Measurements from ENCODE around the gene IVD. TPM values are rescaled to one million over a fixed set of nuclear protein-coding genes. Genes with fewer than 3 reads are reported as not detected.

The IVD gene
- total RNA-seq, 1 experiment from 2014 or later = 51.8 TPM

- no peaks in the 10 kb centered on the region for H3K27me3 ChIP-seq (replicated peaks; ENCODE audit: insufficient read depth, low read depth, low read length, poor library complexity)
- H3K4me1 ChIP-seq (ENCODE audit: insufficient read depth, low read length, poor library complexity, severe bottlenecking) = peaks cover 9% of the 10 kb centered on the region
- no peaks in the 10 kb centered on the region for H3K9me3 ChIP-seq (ENCODE audit: low read depth, low read length, poor library complexity, severe bottlenecking)
- no TSS peak for BruUV-seq (replicated peaks)
- H3K36me3 ChIP-seq (ENCODE audit: insufficient read depth, low read length, poor library complexity, severe bottlenecking) = no peaks in the 10 kb centered on the region
- intact Hi-C loops (cut with micrococcal nuclease; ENCODE audit: unreplicated experiment) = no loop called here
- ChIA-PET POLR2A (ENCODE audit: low non-redundant PET) (interaction anchor here (1.2 kb wide), 1 partner anchor 42 kb away, joined by 4 read pairs; no protein-coding TSS in a partner anchor), CTCF (no interaction called here)
- DNase-seq (ENCODE audit: low spot score) = no peak
- no peak overlapping the region for H3K4me3 ChIP-seq (ENCODE audit: low read depth, low read length, poor library complexity, severe bottlenecking)
- no peak for TF ChIP-seq CTCF (conservative IDR thresholded peaks at IDR 0.05; ENCODE audit: low read depth, low read length)
- no peak for TF ChIP-seq EZH2 (IDR thresholded peaks at IDR 0.05; ENCODE audit: borderline replicate concordance, low read depth, low read length, poor library complexity, severe bottlenecking)
- H3K27ac ChIP-seq (ENCODE audit: low read depth, low read length, poor library complexity, severe bottlenecking) = no peak overlapping the region
These were observed 40.6 kb upstream of the IVD start for GRCh38 chr15:40365016-40365415.

- BruUV-seq (replicated peaks) = no TSS peak
- CTCF ChIA-PET = interaction anchor here (0.8 kb wide), 1 partner anchor 12 kb away, joined by 4 read pairs; no protein-coding TSS in a partner anchor
- Histone ChIP-seq H3K4me1 (ENCODE audit: insufficient read depth, low read length, poor library complexity, severe bottlenecking) (peaks cover 9% of the 10 kb centered on the region), H3K36me3 (ENCODE audit: insufficient read depth, low read length, poor library complexity, severe bottlenecking) (no peaks in the 10 kb centered on the region), H3K27ac (ENCODE audit: low read depth, low read length, poor library complexity, severe bottlenecking) (no peak overlapping the region), H3K27me3 (replicated peaks; ENCODE audit: insufficient read depth, low read depth, low read length, poor library complexity) (no peaks in the 10 kb centered on the region), H3K9me3 (ENCODE audit: low read depth, low read length, poor library complexity, severe bottlenecking) (no peaks in the 10 kb centered on the region), H3K4me3 (ENCODE audit: low read depth, low read length, poor library complexity, severe bottlenecking) (no peak overlapping the region)
- no peak for DNase-seq (ENCODE audit: low spot score)
- no peak for TF ChIP-seq EZH2 (IDR thresholded peaks at IDR 0.05; ENCODE audit: borderline replicate concordance, low read depth, low read length, poor library complexity, severe bottlenecking)
- no peak for TF ChIP-seq CTCF (conservative IDR thresholded peaks at IDR 0.05; ENCODE audit: low read depth, low read length)
- intact Hi-C loops (cut with micrococcal nuclease; ENCODE audit: unreplicated experiment) = no loop called here
- POLR2A ChIA-PET (ENCODE audit: low non-redundant PET) = no interaction called here
These were observed 39.8 kb upstream of the IVD start for GRCh38 chr15:40365624-40366456.

- DNase-seq (ENCODE audit: low spot score) = no peak
- Histone ChIP-seq H3K4me3 (ENCODE audit: low read depth, low read length, poor library complexity, severe bottlenecking) (no peak overlapping the region), H3K27ac (ENCODE audit: low read depth, low read length, poor library complexity, severe bottlenecking) (no peak overlapping the region), H3K36me3 (ENCODE audit: insufficient read depth, low read length, poor library complexity, severe bottlenecking) (no peaks in the 10 kb centered on the region), H3K4me1 (ENCODE audit: insufficient read depth, low read length, poor library complexity, severe bottlenecking) (peaks cover 9% of the 10 kb centered on the region), H3K27me3 (replicated peaks; ENCODE audit: insufficient read depth, low read depth, low read length, poor library complexity) (no peaks in the 10 kb centered on the region), H3K9me3 (ENCODE audit: low read depth, low read length, poor library complexity, severe bottlenecking) (no peaks in the 10 kb centered on the region)
- BruUV-seq (replicated peaks) = no TSS peak
- POLR2A ChIA-PET (ENCODE audit: low non-redundant PET) = no interaction called here
- intact Hi-C loops (cut with micrococcal nuclease; ENCODE audit: unreplicated experiment) = no loop called here
- no peak for TF ChIP-seq CTCF (conservative IDR thresholded peaks at IDR 0.05; ENCODE audit: low read depth, low read length)
- no peak for TF ChIP-seq EZH2 (IDR thresholded peaks at IDR 0.05; ENCODE audit: borderline replicate concordance, low read depth, low read length, poor library complexity, severe bottlenecking)
- CTCF ChIA-PET = interaction anchor here (0.8 kb wide), 1 partner anchor 12 kb away, joined by 4 read pairs; no protein-coding TSS in a partner anchor
These were observed 38.9 kb upstream of the IVD start for GRCh38 chr15:40366457-40367370.
